Measurements from ENCODE around the gene RTBDN.

Gene RTBDN

GRCh38 chr19:12786141-12786870 lies 48.1 kb downstream of the RTBDN start:
- H3K4me3 ChIP-seq (ENCODE audit: low read length), result no peak overlapping the region
- peak; percentile 66 for DNase-seq (ENCODE audit: low read depth)
- TF ChIP-seq CTCF (IDR thresholded peaks at IDR 0.05; ENCODE audit: insufficient read depth, low read depth, low read length, missing control alignments), result no peak

- no peak for TF ChIP-seq CTCF (IDR thresholded peaks at IDR 0.05; ENCODE audit: insufficient read depth, low read depth, low read length, missing control alignments)
These were observed 48.8 kb downstream of the RTBDN start for GRCh38 chr19:12785431-12786031.

GRCh38 chr19:12784871-12785430 lies 49.4 kb downstream of the RTBDN start:
- no peak for TF ChIP-seq CTCF (IDR thresholded peaks at IDR 0.05; ENCODE audit: insufficient read depth, low read depth, low read length, missing control alignments)
- peak; percentile 51 for DNase-seq (ENCODE audit: low read depth)
- no peak overlapping the region for H3K4me3 ChIP-seq (ENCODE audit: low read length)

More at GRCh38 chr19:12785431-12786031, 48.8 kb downstream of the RTBDN start:
- no peak overlapping the region for H3K4me3 ChIP-seq (ENCODE audit: low read length)
- no peak for DNase-seq (ENCODE audit: low read depth)

GRCh38 chr19:12784394-12784870 lies 49.9 kb downstream of the RTBDN start:
- no peak overlapping the region for H3K4me3 ChIP-seq (ENCODE audit: low read length)

GRCh38 chr19:12783849-12784393 lies 50.5 kb downstream of the RTBDN start:
- TF ChIP-seq CTCF (IDR thresholded peaks at IDR 0.05; ENCODE audit: insufficient read depth, low read depth, low read length, missing control alignments), result no peak
- peak; percentile 82 for DNase-seq (ENCODE audit: low read depth)
- no peak overlapping the region for H3K4me3 ChIP-seq (ENCODE audit: low read length)

More at GRCh38 chr19:12784394-12784870, 49.9 kb downstream of the RTBDN start:
- DNase-seq (ENCODE audit: low read depth), result peak; percentile 59
- no peak for TF ChIP-seq CTCF (IDR thresholded peaks at IDR 0.05; ENCODE audit: insufficient read depth, low read depth, low read length, missing control alignments)

- no peak for DNase-seq (ENCODE audit: low read depth)
- H3K4me3 ChIP-seq (ENCODE audit: low read length), result peak overlapping the region; percentile 43
- no peak for TF ChIP-seq CTCF (IDR thresholded peaks at IDR 0.05; ENCODE audit: insufficient read depth, low read depth, low read length, missing control alignments)
These were observed 51.0 kb downstream of the RTBDN start for GRCh38 chr19:12783291-12783848.
